Mesodermal cell (in vitro differentiated cells): ENCODE data around the gene TNXB.

Experiments
- H3K27ac ChIP-seq: 2 replicates; pipeline ENCODE4 v1.7.0; 2013; ENCODE audit warnings: mild to moderate bottlenecking, low read depth, low read length, moderate library complexity; ENCODE audit not compliant: severe bottlenecking
- H3K36me3 ChIP-seq: 2 replicates; pipeline ENCODE4 v1.7.1; 2013; ENCODE audit warnings: mild to moderate bottlenecking, low read length, moderate library complexity; ENCODE audit not compliant: control insufficient read depth, insufficient read depth
- H3K4me1 ChIP-seq: one replicate; pipeline ENCODE4 v1.7.1; 2013; ENCODE audit warnings: mild to moderate bottlenecking, low read length; ENCODE audit not compliant: insufficient read depth, control insufficient read depth, poor library complexity, severe bottlenecking
- H3K4me3 ChIP-seq: 2 replicates; pipeline ENCODE4 v1.7.0; 2013; ENCODE audit warnings: low read length, control low read depth, mild to moderate bottlenecking; ENCODE audit not compliant: insufficient read depth, poor library complexity, severe bottlenecking; ENCODE audit errors: extremely low read depth
- H3K9me3 ChIP-seq: 2 replicates; pipeline ENCODE4 v1.7.1; 2013; ENCODE audit warnings: mild to moderate bottlenecking, low read length, moderate library complexity; ENCODE audit not compliant: control insufficient read depth
- WGBS, 2 experiments: methylation state at CpG; one replicate each; pipeline ENCODE4 v1.1.5; 2013; ENCODE audit warnings: missing lambda C conversion rate in 2 of 2; ENCODE audit not compliant: insufficient coverage in 2 of 2; 5-methylcytosine and 5-hydroxymethylcytosine counted together

Gene TNXB

DNA sequence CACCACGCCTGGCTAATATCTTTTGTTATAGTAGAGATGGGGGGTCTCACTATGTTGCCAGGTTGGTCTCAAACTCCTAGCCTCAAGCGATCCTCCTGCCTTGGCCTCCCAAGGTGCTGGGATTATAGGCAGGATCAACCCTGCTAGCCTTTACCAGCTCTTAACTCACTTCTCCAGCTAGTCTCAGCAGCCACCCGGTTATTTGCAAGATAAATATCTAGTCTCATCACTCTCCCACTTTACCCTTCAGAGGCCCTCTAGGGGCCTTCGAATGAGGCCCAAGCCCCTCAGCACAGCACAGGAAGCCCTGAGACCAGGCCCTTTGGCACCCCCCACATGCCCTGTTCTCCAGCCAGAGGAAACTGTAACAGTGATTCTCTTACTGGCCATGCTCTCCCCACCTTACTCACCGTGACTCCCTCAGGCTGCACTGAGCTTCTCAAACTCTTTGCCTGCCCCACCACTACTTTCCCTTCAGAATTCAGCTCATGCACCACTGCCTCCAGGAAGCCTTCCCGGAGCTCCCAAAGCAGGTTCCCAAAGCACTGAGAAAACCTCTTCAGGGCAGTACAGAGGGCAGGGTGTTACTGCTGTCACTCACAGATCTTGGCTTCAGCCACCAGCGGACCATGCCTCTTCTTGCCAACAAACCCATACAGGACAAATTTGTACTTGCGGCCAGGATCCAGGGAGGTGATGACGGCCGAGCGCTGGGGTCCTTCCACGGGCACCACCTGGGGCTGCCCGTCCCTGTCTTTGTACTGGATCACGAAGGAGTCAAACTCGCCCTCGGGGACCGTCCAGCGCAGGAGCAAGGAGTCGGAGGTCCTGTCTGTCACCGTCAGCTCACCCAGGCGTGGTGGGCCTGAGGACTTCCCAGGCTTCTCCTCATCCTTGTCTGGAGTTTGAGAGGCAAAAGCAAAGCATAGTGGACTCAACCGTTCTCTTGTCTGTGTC is 25.0 kb downstream of the TNXB start:
- whole genome bisulfite sequencing, 2 experiments = 92 to 95% methylated on average over 21 of the region's 22 CpGs
- Histone ChIP-seq H3K9me3 (no peaks in the 10 kb centered on the region), H3K36me3 (no peaks in the 10 kb centered on the region), H3K4me3 (no peak overlapping the region), H3K4me1 (peaks cover 24% of the 10 kb centered on the region), H3K27ac (no peak overlapping the region)

DNA sequence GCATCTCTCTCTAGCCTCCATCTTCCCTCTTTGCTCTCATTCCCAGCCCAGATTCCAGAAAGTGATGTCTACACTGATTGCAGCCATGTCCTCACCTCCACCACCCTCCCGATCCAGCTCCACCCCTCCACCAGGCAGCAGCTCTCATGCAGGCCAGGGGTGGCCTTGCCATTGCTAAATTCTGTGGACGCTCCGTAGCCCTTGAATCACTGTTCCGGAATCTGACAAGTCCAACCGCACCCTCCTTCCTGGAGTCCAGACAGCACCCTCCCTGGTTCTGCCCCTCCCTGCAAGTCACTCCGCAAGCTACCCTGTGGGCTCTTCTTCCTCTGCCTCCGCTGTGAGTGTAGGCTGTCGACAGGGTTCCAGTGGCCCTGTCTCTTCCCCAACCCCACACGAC is 26.2 kb downstream of the TNXB start:
- 86 to 95% methylated on average over 5 to 8 of the region's 9 CpGs for WGBS, 2 experiments
- H3K9me3 ChIP-seq = no peaks in the 10 kb centered on the region
- no peak overlapping the region for H3K27ac ChIP-seq
- H3K36me3 ChIP-seq = no peaks in the 10 kb centered on the region
- no peak overlapping the region for H3K4me3 ChIP-seq
- H3K4me1 ChIP-seq = peaks cover 24% of the 10 kb centered on the region

DNA sequence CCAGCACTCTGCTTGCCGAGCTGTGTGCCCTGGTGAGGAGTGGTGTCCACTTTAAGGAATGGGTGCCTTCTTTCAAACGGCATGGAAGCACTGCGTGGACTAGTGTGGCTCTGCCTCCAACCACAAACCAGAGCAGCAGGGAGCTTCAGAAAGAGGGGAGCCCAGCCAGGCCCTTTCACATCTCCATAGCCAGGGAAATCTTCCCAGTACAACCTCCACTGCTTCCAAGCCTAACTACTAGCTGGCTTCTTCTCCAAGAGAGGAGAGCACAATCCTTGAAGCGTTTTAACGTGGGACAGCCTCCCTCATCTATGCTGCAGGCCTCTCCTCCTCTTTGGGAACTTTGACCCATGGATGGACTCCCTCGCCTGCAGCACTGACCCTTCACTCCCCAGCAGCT is 26.7 kb downstream of the TNXB start:
- Histone ChIP-seq H3K9me3 (no peaks in the 10 kb centered on the region), H3K36me3 (no peaks in the 10 kb centered on the region), H3K4me1 (peaks cover 24% of the 10 kb centered on the region), H3K4me3 (no peak overlapping the region), H3K27ac (no peak overlapping the region)
- 86 to 95% methylated on average over 3 to 6 of the region's 6 CpGs for WGBS, 2 experiments

DNA sequence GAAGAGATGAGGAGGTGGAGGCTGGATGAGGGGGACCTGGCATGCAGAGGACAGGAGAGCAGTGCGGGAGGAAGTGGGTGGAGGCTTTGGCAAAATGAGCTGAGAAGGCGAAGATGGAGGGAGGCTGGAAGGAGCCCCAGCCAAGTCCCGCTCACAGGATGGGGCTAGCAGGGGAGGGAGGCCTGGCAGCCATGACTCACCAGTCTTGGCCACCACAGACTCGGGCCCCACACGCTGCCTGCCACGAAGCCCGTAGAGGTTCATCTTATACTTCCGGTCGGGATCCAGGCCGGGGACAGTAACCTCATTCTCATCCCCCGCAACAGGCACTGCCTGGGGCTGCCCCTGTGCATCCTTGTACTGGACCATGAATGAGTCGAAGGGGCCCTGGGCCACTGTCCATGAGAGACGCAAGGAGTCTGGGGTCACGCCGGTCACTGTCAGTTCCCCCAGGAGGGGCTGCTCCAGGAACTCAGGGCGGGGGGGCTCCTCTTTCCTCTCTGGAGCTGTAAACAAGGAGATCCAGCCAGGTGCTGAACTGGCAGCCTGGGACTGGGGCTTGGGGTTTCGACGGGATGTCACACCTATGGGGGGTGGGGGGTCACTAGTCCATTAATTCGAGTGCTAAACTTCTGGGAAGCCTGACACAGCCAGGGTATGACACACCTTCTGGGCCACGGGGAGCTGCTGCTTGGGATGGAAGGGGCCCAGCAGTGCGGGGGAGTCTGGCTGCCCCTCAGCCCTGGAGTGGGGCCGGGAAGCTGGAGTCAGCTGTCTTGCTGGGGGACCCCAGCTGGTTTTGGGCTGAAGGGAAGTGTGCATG is 27.8 kb downstream of the TNXB start:
- WGBS, 2 experiments = 79 to 88% methylated on average over 16 to 21 of the region's 22 CpGs
- Histone ChIP-seq H3K36me3 (no peaks in the 10 kb centered on the region), H3K9me3 (no peaks in the 10 kb centered on the region), H3K4me3 (no peak overlapping the region), H3K4me1 (peaks cover 24% of the 10 kb centered on the region), H3K27ac (no peak overlapping the region)

DNA sequence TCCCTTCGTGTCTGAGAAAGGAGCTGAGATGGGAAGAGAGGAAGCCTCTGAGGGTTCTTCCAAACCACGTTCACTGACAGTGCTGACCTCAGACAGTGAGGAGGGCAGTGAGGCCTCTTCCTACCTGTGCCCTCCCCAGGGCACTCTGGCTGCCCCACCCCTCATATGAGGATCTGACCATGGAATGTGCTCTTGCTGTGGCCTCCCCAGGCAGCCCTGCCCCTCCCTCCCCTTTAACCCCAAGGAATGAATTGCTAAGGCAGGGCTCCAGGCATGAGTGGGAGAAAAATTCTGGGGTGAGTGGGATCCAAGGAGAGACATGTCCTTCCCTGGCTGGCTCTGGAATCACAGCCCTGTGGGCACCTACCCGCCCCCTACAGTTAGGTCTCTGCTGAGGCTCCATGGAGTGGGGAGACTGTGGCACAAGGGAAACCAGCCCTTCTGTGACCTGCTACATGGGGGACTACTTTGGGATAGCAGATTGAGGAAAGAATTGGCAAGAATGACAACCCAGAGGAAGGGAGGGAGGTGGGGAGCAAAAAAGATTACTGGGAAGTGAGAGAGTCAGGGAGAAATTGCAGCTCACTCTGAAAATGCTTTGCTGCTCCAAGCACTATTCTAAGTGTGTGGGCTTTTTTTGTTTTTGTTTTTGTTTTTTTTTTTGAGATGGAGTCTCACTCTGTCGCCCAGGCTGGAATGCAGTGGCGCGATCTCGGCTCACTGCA is 29.4 kb downstream of the TNXB start:
- 88% methylated on average over 3 to 4 of the region's 7 CpGs for WGBS, 2 experiments

DNA sequence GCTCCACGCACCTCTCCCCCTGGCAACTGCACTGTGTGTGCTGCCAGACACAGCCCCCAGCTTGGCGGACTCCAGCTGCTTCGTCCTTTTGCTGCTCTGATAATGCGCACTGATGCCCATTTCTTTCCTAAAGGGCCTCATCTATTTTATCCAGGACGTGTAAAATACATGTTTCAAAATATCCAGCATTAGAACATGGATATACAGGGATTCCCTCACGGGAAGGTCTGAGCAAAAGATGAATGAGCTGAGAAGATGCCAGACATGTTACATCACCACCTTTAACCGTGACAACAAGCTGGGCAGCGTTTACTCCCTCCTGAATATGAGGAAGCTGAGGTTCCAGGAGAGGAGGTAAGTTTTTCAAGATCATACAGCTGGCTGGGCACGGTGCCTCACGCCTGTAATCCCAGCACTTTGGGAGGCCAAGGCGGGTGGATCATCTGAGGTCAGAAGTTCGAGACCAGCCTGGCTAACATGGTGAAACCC is 32.8 kb downstream of the TNXB start:
- Histone ChIP-seq H3K9me3 (no peaks in the 10 kb centered on the region), H3K36me3 (no peaks in the 10 kb centered on the region), H3K4me3 (no peak overlapping the region), H3K27ac (peak overlapping the region; percentile 50), H3K4me1 (peaks cover 17% of the 10 kb centered on the region)
- 84 to 85% methylated on average over 5 to 9 of the region's 12 CpGs for WGBS, 2 experiments

More for the DNA sequence above, 29.4 kb downstream of the TNXB start:
- no peak overlapping the region for H3K27ac ChIP-seq
- no peak overlapping the region for H3K4me3 ChIP-seq
- peaks cover 31% of the 10 kb centered on the region for H3K4me1 ChIP-seq
- no peaks in the 10 kb centered on the region for H3K9me3 ChIP-seq
- no peaks in the 10 kb centered on the region for H3K36me3 ChIP-seq

DNA sequence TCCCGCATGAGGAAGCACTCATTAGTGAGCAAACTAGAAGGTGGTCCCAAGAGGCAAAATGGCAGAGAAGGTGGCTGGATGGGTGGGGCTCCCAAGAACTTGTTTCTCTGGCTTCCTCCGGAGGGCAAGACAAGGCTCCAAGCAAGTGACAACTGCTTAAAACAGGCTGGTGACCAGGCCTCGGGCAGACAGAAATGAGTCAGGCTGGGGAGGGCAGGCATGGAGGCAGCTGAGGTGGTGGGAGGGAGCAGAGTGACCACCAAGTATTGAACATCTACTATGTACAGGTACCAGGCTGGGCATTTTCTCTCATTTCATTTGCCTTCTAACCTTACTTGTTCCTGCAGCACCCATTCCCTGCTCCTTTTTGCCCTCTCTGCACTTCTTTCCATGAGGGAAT is 33.4 kb downstream of the TNXB start:
- H3K4me3 ChIP-seq = no peak overlapping the region
- H3K36me3 ChIP-seq = no peaks in the 10 kb centered on the region
- H3K27ac ChIP-seq = no peak overlapping the region
- H3K4me1 ChIP-seq = peaks cover 11% of the 10 kb centered on the region
- WGBS, 2 experiments = 80 to 94% methylated on average over 3 of the region's 3 CpGs
- H3K9me3 ChIP-seq = no peaks in the 10 kb centered on the region

DNA sequence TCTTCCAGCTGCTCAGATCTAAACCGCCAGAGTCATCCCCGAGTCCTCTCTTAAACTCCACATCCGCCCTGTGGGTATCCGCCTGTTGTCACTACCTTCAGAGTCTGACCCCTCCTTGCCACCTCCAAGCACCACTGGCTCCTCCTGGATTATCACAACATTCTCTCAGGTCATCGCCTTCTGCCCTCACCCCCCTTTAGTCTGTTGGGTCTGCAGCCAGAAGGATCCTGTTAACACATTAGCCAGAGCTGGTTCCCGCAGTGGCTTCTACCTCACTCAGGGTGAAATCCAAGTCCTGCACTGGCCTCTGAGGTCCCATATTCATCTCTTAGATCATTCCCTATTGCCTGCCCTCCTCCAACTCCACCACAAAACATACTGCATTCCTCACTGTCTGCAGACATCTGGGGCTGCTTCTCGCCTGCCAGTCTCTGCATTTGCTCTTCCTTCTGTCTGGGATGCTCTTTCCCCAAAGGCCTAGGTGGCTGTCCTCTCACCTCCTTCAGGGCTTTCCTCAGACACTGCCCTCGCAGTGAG is 34.1 kb downstream of the TNXB start:
- H3K4me3 ChIP-seq = no peak overlapping the region
- H3K36me3 ChIP-seq = no peaks in the 10 kb centered on the region
- 91 to 94% methylated on average over 8 of the region's 8 CpGs for WGBS, 2 experiments
- H3K27ac ChIP-seq = no peak overlapping the region
- no peaks in the 10 kb centered on the region for H3K9me3 ChIP-seq
- peaks cover 7% of the 10 kb centered on the region for H3K4me1 ChIP-seq

DNA sequence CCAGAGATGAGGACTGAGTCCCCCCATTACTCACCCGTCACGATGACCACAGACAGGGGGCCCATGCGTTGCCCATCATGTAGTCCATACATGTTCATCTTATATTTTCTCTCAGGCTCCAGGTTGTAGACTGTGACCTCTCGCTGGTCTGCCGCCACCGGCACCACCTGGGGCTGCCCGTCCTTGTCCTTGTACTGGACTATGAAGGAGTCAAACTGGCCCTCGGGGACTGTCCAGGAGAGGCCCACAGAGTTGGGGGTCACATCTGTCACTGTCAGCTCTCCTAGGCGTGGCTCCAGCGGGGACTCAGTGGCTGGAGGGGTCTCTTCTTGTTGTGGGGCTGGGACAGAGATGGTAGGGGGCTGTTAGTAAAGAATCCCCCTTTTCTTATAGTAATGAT is 35.5 kb downstream of the TNXB start:
- 97 to 100% methylated on average over 5 to 7 of the region's 10 CpGs for WGBS, 2 experiments
- Histone ChIP-seq H3K9me3 (no peaks in the 10 kb centered on the region), H3K4me1 (peaks cover 7% of the 10 kb centered on the region), H3K4me3 (no peak overlapping the region), H3K36me3 (no peaks in the 10 kb centered on the region), H3K27ac (no peak overlapping the region)

DNA sequence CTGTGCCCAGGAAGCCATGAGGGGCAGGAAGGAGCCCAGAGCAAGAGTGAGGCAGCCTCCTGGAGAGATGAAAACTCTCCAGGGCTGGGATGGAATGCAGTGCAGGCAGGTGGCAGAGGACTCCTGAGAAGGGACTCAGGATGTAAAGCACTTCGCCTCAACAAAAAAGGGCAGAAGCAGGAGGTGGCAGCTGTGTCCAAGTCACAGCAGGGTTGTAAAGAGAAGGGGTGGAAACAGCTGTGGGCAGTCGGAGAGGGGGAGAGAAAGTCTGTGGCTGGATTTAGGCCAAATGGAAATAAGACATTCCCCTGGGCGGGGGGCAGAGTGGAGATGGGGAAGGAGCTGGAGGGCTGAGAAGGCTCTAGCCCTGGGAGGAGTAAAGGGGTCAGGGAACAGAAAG is 36.0 kb downstream of the TNXB start:
- Histone ChIP-seq H3K27ac (no peak overlapping the region), H3K4me3 (no peak overlapping the region), H3K4me1 (peaks cover 7% of the 10 kb centered on the region), H3K36me3 (no peaks in the 10 kb centered on the region), H3K9me3 (no peaks in the 10 kb centered on the region)
- WGBS, 2 experiments = 57 to 70% methylated on average over 2 to 3 of the region's 3 CpGs
